Keratinocyte (primary cell): ENCODE data around the gene TSPAN7. TPM values are rescaled to one million over a fixed set of nuclear protein-coding genes. Genes with fewer than 3 reads are reported as not detected.

Experiments used
- DNase-seq: peaks from one replicate; pipeline ENCODE4 v3.0.0-alpha.2; 2011; ENCODE audit warnings: low read depth, missing footprints, low spot score
- FAIRE-seq: peaks from 2 replicates; lab custom pipeline; 2011; peaks lifted over from hg19 to GRCh38; lab: Jason Lieb, UNC
- H2AFZ ChIP-seq: 2 replicates; pipeline ENCODE4 v1.6.0; 2012; ENCODE audit warnings: low read length, control low read depth, inconsistent platforms; ENCODE audit not compliant: control insufficient read depth
- H3K27ac ChIP-seq: 2 replicates; pipeline ENCODE4 v1.5.1; 2011; ENCODE audit warnings: low read length; ENCODE audit not compliant: control insufficient read depth, insufficient read depth
- H3K27me3 ChIP-seq: 3 replicates; pipeline ENCODE4 v1.6.0; 2011; ENCODE audit warnings: low read length; ENCODE audit not compliant: control insufficient read depth, insufficient read depth; ENCODE audit errors: extremely low read depth
- H3K36me3 ChIP-seq, 2 experiments: 2 replicates in 1 of 2; 3 replicates in 1 of 2; pipeline ENCODE4 v1.5.1; 2011; ENCODE audit warnings: low read length in 2 of 2, mild to moderate bottlenecking in 1 of 2; ENCODE audit not compliant: control insufficient read depth in 2 of 2, insufficient read depth in 2 of 2; ENCODE audit errors: extremely low read depth in 1 of 2
- H3K4me1 ChIP-seq: 3 replicates; pipeline ENCODE4 v1.5.1; 2011; ENCODE audit warnings: low read length; ENCODE audit not compliant: control insufficient read depth, insufficient read depth; ENCODE audit errors: extremely low read depth
- H3K4me2 ChIP-seq: 3 replicates; pipeline ENCODE4 v1.6.0; 2011; ENCODE audit warnings: low read depth, low read length; ENCODE audit not compliant: control insufficient read depth, insufficient read depth; ENCODE audit errors: extremely low read depth
- H3K4me3 ChIP-seq, 3 experiments: fragments of 200-600 bp in 1 of 3; sonication (generic) in 1 of 3; 2 replicates in 2 of 3; 3 replicates in 1 of 3; pipeline ENCODE4 v1.5.1; 2011 to 2016; ENCODE audit warnings: low read length in 3 of 3, mild to moderate bottlenecking in 3 of 3, control low read depth in 2 of 3, inconsistent platforms in 1 of 3, low read depth in 1 of 3, mixed read lengths in 1 of 3, mixed run types in 1 of 3, moderate library complexity in 1 of 3; ENCODE audit not compliant: control insufficient read depth in 2 of 3, insufficient read depth in 2 of 3; ENCODE audit errors: extremely low read depth in 1 of 3
- H3K79me2 ChIP-seq: 2 replicates; pipeline ENCODE4 v1.6.0; 2012; ENCODE audit warnings: low read length; ENCODE audit not compliant: control insufficient read depth, insufficient read depth
- H3K9ac ChIP-seq: 3 replicates; pipeline ENCODE4 v1.6.0; 2011; ENCODE audit warnings: low read length; ENCODE audit not compliant: control insufficient read depth, insufficient read depth; ENCODE audit errors: extremely low read depth
- H3K9me1 ChIP-seq: 3 replicates; pipeline ENCODE4 v1.6.0; 2011; ENCODE audit warnings: low read length; ENCODE audit not compliant: control insufficient read depth, insufficient read depth; ENCODE audit errors: extremely low read depth
- H3K9me3 ChIP-seq: 2 replicates; pipeline ENCODE4 v1.5.1; 2012; ENCODE audit warnings: low read depth, low read length; ENCODE audit not compliant: control insufficient read depth
- H4K20me1 ChIP-seq: 3 replicates; pipeline ENCODE4 v1.6.0; 2011; ENCODE audit warnings: low read length; ENCODE audit not compliant: control insufficient read depth, insufficient read depth; ENCODE audit errors: extremely low read depth
- EZH2 ChIP-seq: IDR thresholded peaks from one replicate; pipeline ENCODE4 v1.6.1; 2012; ENCODE audit warnings: inconsistent platforms, mild to moderate bottlenecking, low read length, moderate library complexity
- dilution Hi-C: fragments of 300-500 bp; cut with MboI; formaldehyde crosslinking; loops from one replicate; pipeline ENCODE4 v1.7.0; 2020; ENCODE audit warnings: low sequenced_read_pairs; ENCODE audit not compliant: extremely low pct_ligation_motif_present
- polyA plus RNA-seq, 5 experiments: library from polyadenylated mRNA; depleted of rRNA in 3 of 5; stranded (reverse) in 3 of 5; stranded (forward) in 1 of 5; unstranded in 1 of 5; fragments of >200 nt; gene quantifications; 1 replicate in 1 of 5; 2 replicates in 3 of 5; 3 replicates in 1 of 5; pipeline versions ENCODE4 v1.2.1 to v1.2.3, GENCODE V29; 2011 to 2012; ENCODE audit warnings: missing spikeins in 2 of 5, low read depth in 1 of 5, low replicate concordance in 1 of 5
- TF ChIP-seq, protein P1 (sequence below), 3 experiments: IDR thresholded peaks in 1 of 3; conservative IDR thresholded peaks in 1 of 3; optimal IDR thresholded peaks in 1 of 3; 2 replicates in 2 of 3; 3 replicates in 1 of 3; pipeline versions ENCODE3 to v1.5.1; 2011; ENCODE audit warnings: low read length in 3 of 3, mild to moderate bottlenecking in 3 of 3, moderate library complexity in 2 of 3, control low read depth in 1 of 3, inconsistent platforms in 1 of 3; ENCODE audit not compliant: insufficient read depth in 2 of 3; ENCODE audit errors: extremely low read depth in 1 of 3

Gene TSPAN7
- polyA plus RNA-seq, 1 donor (not counting 4 experiments of a cell fraction or from before 2014, with no cell fraction given): 2.3 TPM

DNA sequence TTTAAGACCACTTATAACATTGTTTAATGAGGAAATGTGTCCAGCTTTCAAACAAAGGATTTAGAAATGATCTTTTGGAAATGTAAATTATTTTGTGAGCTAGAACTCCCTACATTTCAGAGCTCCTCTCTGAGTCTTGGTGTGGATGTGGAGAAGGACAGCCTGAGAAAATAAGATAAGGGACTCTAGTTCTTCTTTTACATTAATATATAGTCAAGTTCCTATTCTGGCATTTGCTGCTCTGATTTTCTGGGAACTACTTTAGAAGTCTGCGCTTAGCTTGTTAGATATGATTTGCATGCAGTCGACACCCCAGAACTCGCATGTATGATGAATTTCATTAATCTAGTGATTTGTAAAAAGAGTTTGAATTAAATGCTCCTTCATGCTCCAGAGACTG lies 45.5 kb downstream of the TSPAN7 start:
- dilution Hi-C loops: no loop called here
- H3K4me3 ChIP-seq: no peak overlapping the region
- no peak for DNase-seq
- no peaks in the 10 kb centered on the region for H3K27me3 ChIP-seq
- no peak overlapping the region for H3K9ac ChIP-seq
- no peaks in the 10 kb centered on the region for H3K36me3 ChIP-seq
- no peak overlapping the region for H3K27ac ChIP-seq
- no peak overlapping the region for H2AFZ ChIP-seq
- no peaks in the 10 kb centered on the region for H3K4me1 ChIP-seq
- H3K79me2 ChIP-seq: no peaks in the 10 kb centered on the region
- no peak for TF ChIP-seq EZH2
- TF ChIP-seq, protein P1, sequence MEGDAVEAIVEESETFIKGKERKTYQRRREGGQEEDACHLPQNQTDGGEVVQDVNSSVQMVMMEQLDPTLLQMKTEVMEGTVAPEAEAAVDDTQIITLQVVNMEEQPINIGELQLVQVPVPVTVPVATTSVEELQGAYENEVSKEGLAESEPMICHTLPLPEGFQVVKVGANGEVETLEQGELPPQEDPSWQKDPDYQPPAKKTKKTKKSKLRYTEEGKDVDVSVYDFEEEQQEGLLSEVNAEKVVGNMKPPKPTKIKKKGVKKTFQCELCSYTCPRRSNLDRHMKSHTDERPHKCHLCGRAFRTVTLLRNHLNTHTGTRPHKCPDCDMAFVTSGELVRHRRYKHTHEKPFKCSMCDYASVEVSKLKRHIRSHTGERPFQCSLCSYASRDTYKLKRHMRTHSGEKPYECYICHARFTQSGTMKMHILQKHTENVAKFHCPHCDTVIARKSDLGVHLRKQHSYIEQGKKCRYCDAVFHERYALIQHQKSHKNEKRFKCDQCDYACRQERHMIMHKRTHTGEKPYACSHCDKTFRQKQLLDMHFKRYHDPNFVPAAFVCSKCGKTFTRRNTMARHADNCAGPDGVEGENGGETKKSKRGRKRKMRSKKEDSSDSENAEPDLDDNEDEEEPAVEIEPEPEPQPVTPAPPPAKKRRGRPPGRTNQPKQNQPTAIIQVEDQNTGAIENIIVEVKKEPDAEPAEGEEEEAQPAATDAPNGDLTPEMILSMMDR (optimal IDR thresholded peaks at IDR 0.05 in 1 of 3, IDR thresholded peaks at IDR 0.05 in 1 of 3, conservative IDR thresholded peaks at IDR 0.05 in 1 of 3; ENCODE audit: extremely low read depth in 1 of 3, insufficient read depth in 2 of 3, low read length in 3 of 3): no peak
- no peaks in the 10 kb centered on the region for H3K9me1 ChIP-seq
- no peaks in the 10 kb centered on the region for H3K9me3 ChIP-seq
- no peaks in the 10 kb centered on the region for H4K20me1 ChIP-seq
- FAIRE-seq: no peak
- no peak overlapping the region for H3K4me2 ChIP-seq

DNA sequence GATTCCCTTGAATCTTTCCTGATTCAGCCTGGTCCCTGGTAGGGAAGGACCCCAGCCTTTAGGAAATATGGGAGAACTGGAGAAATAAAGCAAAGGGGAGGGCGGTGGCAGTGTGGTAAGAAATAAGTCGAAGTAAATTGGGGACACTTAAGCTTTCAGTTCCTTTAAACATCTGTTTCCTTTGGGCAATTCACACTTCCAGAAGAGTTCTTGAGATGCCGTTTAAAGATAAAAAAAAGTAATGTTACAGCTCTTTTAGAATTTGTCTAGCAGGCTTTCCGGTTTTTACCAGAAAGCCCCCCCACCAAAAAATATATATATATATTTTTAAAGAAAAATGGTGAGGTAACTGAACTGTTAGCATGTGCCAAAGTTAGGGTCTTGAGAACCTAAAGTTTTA lies 46.6 kb downstream of the TSPAN7 start:
- dilution Hi-C loops: no loop called here
- Histone ChIP-seq H3K27ac (no peak overlapping the region), H3K9me3 (no peaks in the 10 kb centered on the region), H3K4me2 (no peak overlapping the region), H4K20me1 (no peaks in the 10 kb centered on the region), H3K4me1 (no peaks in the 10 kb centered on the region), H3K27me3 (no peaks in the 10 kb centered on the region), H3K4me3 (no peak overlapping the region), H3K36me3 (no peaks in the 10 kb centered on the region), H3K9ac (no peak overlapping the region), H2AFZ (no peak overlapping the region), H3K79me2 (no peaks in the 10 kb centered on the region), H3K9me1 (no peaks in the 10 kb centered on the region)
- DNase-seq (no peak), FAIRE-seq (no peak)
- TF ChIP-seq EZH2: no peak
- TF ChIP-seq, protein P1 (optimal IDR thresholded peaks at IDR 0.05 in 1 of 3, IDR thresholded peaks at IDR 0.05 in 1 of 3, conservative IDR thresholded peaks at IDR 0.05 in 1 of 3; ENCODE audit: extremely low read depth in 1 of 3, insufficient read depth in 2 of 3, low read length in 3 of 3): no peak
